OCI-LY7 (cell line): ENCODE results near the gene PXDN.

Experiments used
- EZH2phosphoT487 ChIP-seq: fragments of 200-600 bp; sonication (generic); IDR thresholded peaks from 2 replicates; pipeline ENCODE4 v1.6.1; 2018; ENCODE audit warnings: low read depth, borderline replicate concordance, mild to moderate bottlenecking, mixed run types, antibody characterized with exemption, low read length, moderate library complexity, mixed read lengths
- TF ChIP-seq, protein P1 (sequence below): fragments of 200-600 bp; sonication (generic); conservative IDR thresholded peaks from 2 replicates; pipeline ENCODE4 v1.5.1; 2014; ENCODE audit warnings: mild to moderate bottlenecking, antibody characterized with exemption, low read length, moderate library complexity, mixed read lengths

DNA sequence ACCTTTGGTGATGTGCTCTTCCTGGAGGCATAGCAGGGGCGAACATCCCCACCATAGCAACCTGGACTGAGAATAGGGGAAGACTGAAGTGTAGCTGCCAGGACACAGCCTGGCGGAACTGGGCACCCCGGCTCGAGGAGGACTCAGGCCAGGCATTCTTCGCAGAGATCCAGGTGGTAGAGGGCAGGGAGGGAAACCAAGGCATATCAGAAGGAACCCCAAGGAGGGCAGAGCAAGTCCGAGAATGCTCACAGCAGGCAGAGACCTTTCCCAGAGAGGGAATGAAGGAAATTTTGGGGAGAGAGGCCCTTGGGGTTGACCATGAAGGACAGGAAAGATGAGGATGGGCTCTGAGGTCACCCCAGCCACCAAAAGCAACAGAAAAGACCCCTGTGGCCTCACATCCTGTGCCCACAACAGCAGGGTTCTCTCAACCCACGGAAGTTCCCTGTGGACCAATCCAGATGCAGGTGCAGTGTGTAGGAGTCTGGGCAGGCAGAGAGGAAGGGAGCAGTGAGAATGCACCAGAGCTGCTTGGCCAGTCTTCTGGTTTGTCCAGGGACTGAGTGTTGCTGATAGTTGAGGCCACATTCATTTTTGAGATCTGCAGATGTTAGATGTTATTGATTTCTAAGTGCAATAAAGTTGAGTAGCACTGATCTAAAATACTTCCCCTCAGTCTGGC is 136.9 kb downstream of the PXDN start:
- TF ChIP-seq, protein P1, sequence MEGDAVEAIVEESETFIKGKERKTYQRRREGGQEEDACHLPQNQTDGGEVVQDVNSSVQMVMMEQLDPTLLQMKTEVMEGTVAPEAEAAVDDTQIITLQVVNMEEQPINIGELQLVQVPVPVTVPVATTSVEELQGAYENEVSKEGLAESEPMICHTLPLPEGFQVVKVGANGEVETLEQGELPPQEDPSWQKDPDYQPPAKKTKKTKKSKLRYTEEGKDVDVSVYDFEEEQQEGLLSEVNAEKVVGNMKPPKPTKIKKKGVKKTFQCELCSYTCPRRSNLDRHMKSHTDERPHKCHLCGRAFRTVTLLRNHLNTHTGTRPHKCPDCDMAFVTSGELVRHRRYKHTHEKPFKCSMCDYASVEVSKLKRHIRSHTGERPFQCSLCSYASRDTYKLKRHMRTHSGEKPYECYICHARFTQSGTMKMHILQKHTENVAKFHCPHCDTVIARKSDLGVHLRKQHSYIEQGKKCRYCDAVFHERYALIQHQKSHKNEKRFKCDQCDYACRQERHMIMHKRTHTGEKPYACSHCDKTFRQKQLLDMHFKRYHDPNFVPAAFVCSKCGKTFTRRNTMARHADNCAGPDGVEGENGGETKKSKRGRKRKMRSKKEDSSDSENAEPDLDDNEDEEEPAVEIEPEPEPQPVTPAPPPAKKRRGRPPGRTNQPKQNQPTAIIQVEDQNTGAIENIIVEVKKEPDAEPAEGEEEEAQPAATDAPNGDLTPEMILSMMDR: no peak
- TF ChIP-seq EZH2phosphoT487: no peak
